Right lobe of liver (tissue), 6 donors: ENCODE results near the gene EPHA2. TPM values are rescaled to one million over a fixed set of nuclear protein-coding genes. Genes with fewer than 3 reads are reported as not detected.

Experiments used
- ATAC-seq, 4 donors: fragments of 200-7000 bp; cut with Tn5 transposase; one replicate each; pipeline ENCODE4 v1.9.1; 2020; ENCODE audit warnings: mild to moderate bottlenecking in 4 of 4, moderate library complexity in 4 of 4
- DNase-seq, 3 donors: peaks; one replicate each; pipeline ENCODE4 v3.0.0-alpha.2; 2020
- H3K27ac ChIP-seq, 3 donors: fragments of 200-600 bp; one replicate each; pipeline ENCODE4 v1.8.0; 2022
- H3K27me3 ChIP-seq, 2 donors: fragments of 200-600 bp; one replicate each; pipeline ENCODE4 v1.8.0; 2022
- H3K36me3 ChIP-seq, 4 donors: fragments of 200-600 bp; sonication (generic) in 1 of 4; one replicate each; pipeline versions ENCODE4 v1.5.1 to v1.8.0; 2017 to 2022; ENCODE audit warnings: control low read depth in 1 of 4
- H3K4me1 ChIP-seq, 4 donors: fragments of 200-600 bp; sonication (generic) in 1 of 4; one replicate each; pipeline versions ENCODE4 v1.5.1 to v1.8.0; 2017 to 2022; ENCODE audit warnings: control low read depth in 1 of 4
- H3K4me3 ChIP-seq, 3 donors: fragments of 200-600 bp; one replicate each; pipeline ENCODE4 v1.8.0; 2022
- H3K9me3 ChIP-seq, 4 donors: fragments of 200-600 bp; sonication (generic) in 1 of 4; one replicate each; pipeline versions ENCODE4 v1.5.1 to v1.8.0; 2017 to 2022; ENCODE audit warnings: control low read depth in 1 of 4
- CTCF ChIP-seq, 4 donors: fragments of 200-600 bp in 3 of 4; fragments of 450-650 bp in 1 of 4; IDR thresholded peaks; one replicate each; pipeline versions ENCODE4 v1.5.1 to v1.8.0; 2016 to 2022; ENCODE audit warnings: antibody characterized with exemption in 4 of 4, mild to moderate bottlenecking in 2 of 4
- POLR2A ChIP-seq: fragments of 450-650 bp; IDR thresholded peaks from one replicate; pipeline ENCODE4 v1.6.1; 2017; ENCODE audit warnings: antibody characterized with exemption, mild to moderate bottlenecking
- WGBS: methylation state at CpG from one replicate; pipeline ENCODE4 v1.1.6; 2018; ENCODE audit warnings: low coverage, low lambda C conversion rate; ENCODE audit not compliant: insufficient coverage; ENCODE audit errors: missing lambda C conversion rate; 5-methylcytosine and 5-hydroxymethylcytosine counted together
- intact Hi-C, 2 donors: fragments of 100-400 bp; cut with DNase I; formaldehyde crosslinking; loops; one replicate each; pipeline versions ENCODE4 v1.11.2 to v1.14.1; 2022
- total RNA-seq, 6 experiments: library from RNA; depleted of rRNA in 2 of 6; stranded (reverse); fragments of >200 nt in 2 of 6; fragmentation: NEBNext Ultra II Directional in 3 of 6; extraction: Animal tissue kit (Norgen Biotek cat#: 25700) in 3 of 6; gene quantifications; one replicate each; pipeline versions ENCODE4 v1.1.0 to v1.2.4, GENCODE V29; 2016 to 2023
- donor health status: DM: no; HTN: yes; CAD: no.
- donor health status: DM: no; HTN: no; CAD: no.
- donor health status: DM: no; HTN: no; CAD: no.
- donor health status: DM: no; HTN: yes; CAD: no.
- donor health status: DM: no; HTN: yes; CAD: no.

EPHA2 gene
- total RNA-seq, 6 experiments from 2014 or later = 6.0 to 14.7 (median 10.8) TPM

- DNase-seq = no peak
- Histone ChIP-seq H3K27me3 (no peaks in the 10 kb centered on the region), H3K9me3 (no peaks in the 10 kb centered on the region), H3K4me3 (no peak overlapping the region), H3K36me3 (peaks cover 5 to 34% (median 19%) of the 10 kb centered on the region in 4 donors), H3K27ac (no peak overlapping the region), H3K4me1 (peaks cover 0 to 22% (median 3%) of the 10 kb centered on the region in 4 donors)
- intact Hi-C loops = no loop called here
- TF ChIP-seq POLR2A (no peak), CTCF (IDR thresholded peaks at IDR 0.05) (no peak)
- no peak for ATAC-seq
- 89% methylated on average over 3 of the region's 3 CpGs for WGBS
Observed at GRCh38 chr1:16125483-16125882, 30.4 kb downstream of the EPHA2 start.

GRCh38 chr1:16125088-16125470 lies 30.8 kb downstream of the EPHA2 start:
- intact Hi-C loops = no loop called here
- 89% methylated on average over 7 of the region's 11 CpGs for WGBS
- DNase-seq = no peak

GRCh38 chr1:16124377-16125087 lies 31.3 kb downstream of the EPHA2 start:
- no peak for ATAC-seq
- Histone ChIP-seq H3K9me3 (no peaks in the 10 kb centered on the region), H3K4me1 (peaks cover 0 to 22% (median 3%) of the 10 kb centered on the region in 4 donors), H3K27ac (no peak overlapping the region), H3K36me3 (peaks cover 3 to 25% (median 14%) of the 10 kb centered on the region in 4 donors), H3K4me3 (no peak overlapping the region), H3K27me3 (no peaks in the 10 kb centered on the region)
- TF ChIP-seq POLR2A = no peak
- TF ChIP-seq CTCF (IDR thresholded peaks at IDR 0.05) = no peak
- WGBS = 81% methylated on average over 7 of the region's 18 CpGs
- no peak for DNase-seq
- intact Hi-C loops = no loop called here

More at GRCh38 chr1:16125088-16125470, 30.8 kb downstream of the EPHA2 start:
- no peak for TF ChIP-seq CTCF (IDR thresholded peaks at IDR 0.05)
- peaks cover 3 to 30% (median 16%) of the 10 kb centered on the region in 4 donors for H3K36me3 ChIP-seq
- H3K4me3 ChIP-seq = no peak overlapping the region
- no peak for ATAC-seq
- H3K27me3 ChIP-seq = no peaks in the 10 kb centered on the region
- no peaks in the 10 kb centered on the region for H3K9me3 ChIP-seq
- H3K4me1 ChIP-seq = peaks cover 0 to 22% (median 3%) of the 10 kb centered on the region in 4 donors
- H3K27ac ChIP-seq = no peak overlapping the region

GRCh38 chr1:16122916-16123315 lies 33.0 kb downstream of the EPHA2 start:
- DNase-seq (no peak), ATAC-seq (no peak)
- intact Hi-C loops = no loop called here
- Histone ChIP-seq H3K27ac (no peak overlapping the region), H3K4me1 (peaks cover 0 to 22% (median 3%) of the 10 kb centered on the region in 4 donors), H3K27me3 (no peaks in the 10 kb centered on the region), H3K36me3 (peaks cover 0 to 13% (median 4%) of the 10 kb centered on the region in 4 donors), H3K4me3 (no peak overlapping the region), H3K9me3 (no peaks in the 10 kb centered on the region)
- WGBS = 62% methylated on average over 6 of the region's 6 CpGs
- TF ChIP-seq CTCF (IDR thresholded peaks at IDR 0.05) (no peak), POLR2A (no peak)
